ENCODE results near the gene TOM1L2.
"Not testable (repeated sequence)": the region's sequence is repeated elsewhere in the genome, so short reads cannot be mapped to it uniquely, and the experiment has no call there.

TOM1L2 gene

GRCh38 chr17:17972126-17972951 lies at the start of gene TOM1L2, which contains the start of gene DRC3:
TOM1L2 (minus strand) TSS chr17:17972400; CDS start chr17:17972313, 87 bp downstream.
DRC3 (plus strand) TSS chr17:17972862; CDS start chr17:17977599, 4,737 bp downstream.
- peak; percentile 97 to 99 for DNase-seq

- no peak for DNase-seq
These were observed 49.2 kb upstream of the TOM1L2 start for GRCh38 chr17:18021372-18021771.

GRCh38 chr17:18020971-18021370 lies 48.8 kb upstream of the TOM1L2 start:
- DNase-seq, result no peak

GRCh38 chr17:18019838-18020154 lies 47.6 kb upstream of the TOM1L2 start:
- no peak for DNase-seq

- no peak for DNase-seq
These were observed 46.3 kb upstream of the TOM1L2 start for GRCh38 chr17:18018411-18018921.

- DNase-seq, result no peak
These were observed 45.8 kb upstream of the TOM1L2 start for GRCh38 chr17:18017958-18018357.

- DNase-seq, result no peak
These were observed 44.2 kb upstream of the TOM1L2 start for GRCh38 chr17:18016426-18016825.

GRCh38 chr17:18015593-18015992 lies 43.4 kb upstream of the TOM1L2 start:
- no peak for DNase-seq

GRCh38 chr17:18014006-18014405 lies 41.8 kb upstream of the TOM1L2 start:
- DNase-seq, result no peak

GRCh38 chr17:18011286-18011685 lies 39.1 kb upstream of the TOM1L2 start:
- no peak for DNase-seq

GRCh38 chr17:18009609-18010420 lies 37.6 kb upstream of the TOM1L2 start:
- no peak for DNase-seq

- no peak for DNase-seq
These were observed 36.5 kb upstream of the TOM1L2 start for GRCh38 chr17:18008496-18009268.

- DNase-seq, result no peak
These were observed 34.5 kb upstream of the TOM1L2 start for GRCh38 chr17:18006495-18007239.

GRCh38 chr17:18005496-18005895 lies 33.3 kb upstream of the TOM1L2 start:
- no peak for DNase-seq

GRCh38 chr17:18004884-18005305 lies 32.7 kb upstream of the TOM1L2 start:
- DNase-seq, result no peak

- peak in 1 of 2 experiments; percentile 5 for DNase-seq
These were observed 32.1 kb upstream of the TOM1L2 start for GRCh38 chr17:18004345-18004744.

GRCh38 chr17:18002171-18002570 lies 30.0 kb upstream of the TOM1L2 start:
- no peak for DNase-seq

- no peak for DNase-seq
These were observed 27.8 kb upstream of the TOM1L2 start for GRCh38 chr17:18000030-18000408.

- no peak for DNase-seq
These were observed 27.3 kb upstream of the TOM1L2 start for GRCh38 chr17:17999364-18000029.

- DNase-seq, result no peak
These were observed 26.7 kb upstream of the TOM1L2 start for GRCh38 chr17:17998934-17999333.

- not testable (repeated sequence) for DNase-seq
These were observed 23.7 kb upstream of the TOM1L2 start for GRCh38 chr17:17995887-17996286.
